GM19099 (cell line): ENCODE results near the gene AUTS2.

Experiments
- POLR2A ChIP-seq: IDR thresholded peaks from 3 replicates; pipeline ENCODE4 v1.6.1; 2011; ENCODE audit warnings: low read depth; ENCODE audit not compliant: insufficient read length; ENCODE audit errors: extremely low read depth

Gene AUTS2

DNA sequence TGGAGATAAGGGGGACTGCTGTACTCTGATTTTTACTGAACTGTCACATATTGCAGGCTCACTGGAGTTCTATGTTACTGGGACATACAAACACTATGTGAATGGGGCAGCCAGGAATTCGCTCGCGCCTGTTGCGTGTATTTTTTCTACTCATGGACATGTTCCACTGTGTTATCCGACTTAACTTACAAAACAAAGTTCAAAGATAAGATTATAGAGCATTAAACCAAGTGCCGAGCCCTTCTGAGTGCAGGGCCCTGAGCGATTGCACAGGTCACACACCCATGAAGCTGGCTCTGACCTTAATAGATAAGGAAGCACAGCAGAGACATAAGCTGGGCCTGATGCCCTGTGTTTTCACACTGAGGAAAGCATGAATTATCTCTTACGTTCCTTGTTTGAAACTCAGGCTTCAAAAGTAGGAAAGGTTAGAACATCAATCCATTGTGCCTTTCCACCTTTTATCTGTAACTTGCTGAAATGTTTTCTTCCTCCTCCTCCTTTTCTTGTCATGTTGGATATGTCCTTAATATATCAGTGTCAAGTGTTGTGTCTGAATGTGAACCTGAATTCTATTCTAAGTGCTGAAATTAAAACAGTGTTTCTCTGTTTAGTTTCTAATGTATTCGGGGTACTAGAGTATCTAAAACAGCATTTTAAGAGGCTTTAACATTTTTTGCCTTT, 273.8 kb downstream of the AUTS2 start:
- TF ChIP-seq POLR2A = no peak

DNA sequence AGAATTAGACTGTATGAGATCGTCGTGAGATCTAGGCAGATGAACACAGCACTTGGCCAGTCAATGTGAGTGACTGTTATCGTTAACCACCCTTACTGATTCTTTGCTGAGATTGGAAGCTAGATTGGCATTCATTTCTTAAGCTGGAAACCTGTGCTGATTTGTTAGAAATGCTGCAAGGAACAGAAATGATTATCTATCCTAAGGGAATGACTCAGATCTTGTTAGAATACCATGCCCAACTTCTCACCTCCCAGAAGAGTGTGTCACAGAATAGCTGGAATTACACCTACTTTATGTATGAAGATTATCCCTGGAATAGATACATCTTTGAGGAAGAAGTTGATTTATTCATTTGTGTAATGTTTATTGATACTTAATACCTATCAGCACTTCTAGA, 275.2 kb downstream of the AUTS2 start:
- TF ChIP-seq POLR2A = no peak

- TF ChIP-seq POLR2A = no peak
These were observed 279.7 kb downstream of the AUTS2 start for GRCh38 chr7:69878015-69878414.

DNA sequence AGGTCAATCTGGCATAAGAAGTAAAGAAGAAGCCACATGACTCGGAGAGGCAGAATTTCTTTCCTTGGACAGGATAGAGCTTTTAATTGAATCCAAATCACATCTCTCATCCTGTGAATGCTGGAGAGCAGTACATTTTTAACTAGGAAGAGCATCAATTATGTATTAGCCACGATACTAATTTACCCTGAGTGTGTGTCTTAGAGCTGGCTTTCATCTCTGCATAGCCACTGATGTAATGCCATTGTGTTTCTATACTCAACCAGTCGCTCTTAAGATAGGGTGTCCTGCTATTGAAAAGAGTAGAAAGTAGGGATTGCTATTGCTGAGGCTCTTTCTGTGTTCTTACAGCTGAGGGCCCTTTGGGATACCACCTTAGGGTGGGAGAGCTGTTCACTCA, 280.3 kb downstream of the AUTS2 start:
- TF ChIP-seq POLR2A = no peak

DNA sequence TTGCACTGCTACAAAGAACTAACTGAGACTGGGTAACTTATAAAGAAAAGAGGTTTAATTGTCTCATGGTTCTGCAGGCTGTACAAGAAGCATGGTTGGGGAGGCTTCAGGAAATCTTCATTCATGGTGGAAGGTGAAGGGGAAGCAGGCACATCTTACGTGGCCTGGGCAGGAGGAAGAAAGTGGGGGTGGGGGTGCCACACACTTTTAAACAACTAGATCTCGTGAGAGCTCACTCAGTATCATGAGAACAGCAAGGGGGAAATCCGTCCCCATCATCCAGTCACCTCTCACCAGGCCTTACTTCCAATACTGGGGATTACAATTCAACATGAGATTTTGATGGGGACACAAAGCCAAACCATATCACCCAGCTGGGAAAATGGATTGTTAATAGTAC, 281.7 kb downstream of the AUTS2 start:
- TF ChIP-seq POLR2A = no peak

DNA sequence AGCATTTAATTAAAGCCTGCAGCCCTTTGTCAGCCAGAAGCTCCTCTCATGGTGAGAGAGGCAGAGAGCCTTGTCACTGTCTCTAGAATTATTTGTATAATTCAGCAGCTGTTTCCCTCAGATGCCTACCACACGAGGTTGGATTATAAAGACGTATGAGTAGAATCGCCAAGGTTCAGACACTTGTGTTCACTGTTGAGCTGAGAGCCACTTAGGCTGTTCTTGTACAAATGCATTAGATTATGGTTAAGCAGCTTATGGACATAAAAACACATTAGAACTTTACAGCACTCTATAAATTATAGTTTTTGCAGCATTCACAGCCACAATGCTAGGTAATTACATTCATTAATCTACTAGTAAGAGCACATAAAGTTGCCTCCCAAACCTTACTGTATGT, 282.6 kb downstream of the AUTS2 start:
- TF ChIP-seq POLR2A = no peak

DNA sequence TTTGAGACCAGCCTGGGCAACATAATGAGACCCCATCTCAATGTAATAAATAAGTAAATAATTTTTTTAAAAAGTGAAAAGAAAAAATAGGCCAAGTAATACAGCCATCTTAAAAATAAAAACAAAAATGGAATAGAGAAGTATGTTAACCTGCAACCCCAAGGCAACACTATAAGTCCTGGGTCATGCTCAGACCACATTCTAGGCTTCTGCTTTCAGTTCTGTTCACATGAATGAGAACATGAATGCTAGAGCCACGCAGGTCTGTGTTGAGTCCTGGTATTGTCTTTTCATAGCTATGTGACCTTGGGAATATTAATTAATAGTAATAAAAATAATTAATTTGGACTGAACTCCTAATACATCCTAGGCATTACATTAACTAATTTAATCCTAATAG, 284.0 kb downstream of the AUTS2 start:
- TF ChIP-seq POLR2A = no peak

- no peak for TF ChIP-seq POLR2A
These were observed 285.2 kb downstream of the AUTS2 start for GRCh38 chr7:69883399-69883891.

- TF ChIP-seq POLR2A = no peak
These were observed 287.2 kb downstream of the AUTS2 start for GRCh38 chr7:69885431-69885830.

DNA sequence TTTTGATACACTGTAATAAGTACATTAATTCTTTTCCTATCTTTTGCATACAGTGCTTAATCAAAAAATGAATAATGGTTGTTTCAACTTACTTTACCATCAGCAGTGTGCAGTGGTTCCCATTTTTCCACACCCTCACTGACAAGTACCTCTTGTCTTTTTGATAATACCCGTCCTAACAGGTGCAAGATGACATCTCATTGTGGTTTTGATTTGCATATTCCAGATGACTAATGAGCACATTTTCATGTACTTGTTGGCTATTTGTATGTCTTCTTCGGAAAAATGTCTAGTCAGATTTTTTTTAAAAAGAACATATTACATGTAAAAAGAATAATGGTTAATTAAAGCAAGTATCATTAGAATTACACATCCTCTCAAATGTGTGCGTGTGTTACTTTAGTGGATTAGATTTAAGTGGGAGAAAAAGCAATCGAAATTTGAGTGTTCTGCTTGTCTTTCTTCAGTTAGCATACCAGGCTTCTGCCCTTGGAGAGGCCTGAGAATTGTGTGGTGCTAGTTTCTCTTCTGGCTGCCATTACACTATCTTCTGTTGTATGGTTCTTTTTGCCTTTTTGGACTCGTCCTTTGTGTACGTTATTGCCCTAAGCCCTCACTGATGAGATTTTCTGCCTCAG, 291.2 kb downstream of the AUTS2 start:
- TF ChIP-seq POLR2A = no peak

DNA sequence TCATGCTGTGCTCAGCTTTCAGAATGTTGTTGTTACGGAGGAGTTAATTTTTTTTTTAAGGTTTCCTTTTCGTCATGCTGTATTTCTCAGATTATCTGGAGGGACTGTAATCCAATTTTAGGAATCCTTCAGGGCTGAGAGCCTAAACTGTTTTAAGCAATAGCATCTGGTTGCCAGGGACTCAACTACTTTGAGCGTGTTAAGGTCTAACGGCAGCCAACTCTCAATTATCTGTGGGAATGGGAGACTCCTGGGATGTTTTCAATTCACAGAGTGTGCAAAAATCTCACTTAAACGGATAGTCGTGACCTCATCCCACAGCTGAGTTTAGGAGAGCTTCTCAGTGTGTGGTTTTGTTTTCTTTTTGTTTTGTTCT, 291.7 kb downstream of the AUTS2 start:
- no peak for TF ChIP-seq POLR2A

- no peak for TF ChIP-seq POLR2A
These were observed 294.5 kb downstream of the AUTS2 start for GRCh38 chr7:69892790-69893189.

DNA sequence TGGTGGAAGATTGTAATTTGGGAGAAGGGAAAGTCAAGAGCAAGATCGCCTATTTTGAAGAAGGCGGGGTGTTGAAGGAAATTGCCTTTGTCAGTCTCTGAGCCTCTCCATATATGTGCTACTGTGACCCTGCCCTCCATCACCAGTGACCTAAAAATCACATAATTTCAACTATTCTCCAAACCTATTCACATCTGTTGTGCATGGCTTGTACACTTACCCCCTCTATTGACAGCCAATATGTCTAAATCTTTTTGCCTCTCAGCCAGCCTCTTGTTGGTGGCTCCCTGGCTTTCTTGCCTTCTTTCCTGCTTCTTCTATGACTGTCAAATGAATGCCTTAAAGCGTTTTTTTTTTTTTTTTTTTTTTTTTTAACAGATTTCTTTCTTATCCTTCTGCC, 295.6 kb downstream of the AUTS2 start:
- TF ChIP-seq POLR2A = no peak

- TF ChIP-seq POLR2A = no peak
These were observed 297.2 kb downstream of the AUTS2 start for GRCh38 chr7:69895446-69895845.

DNA sequence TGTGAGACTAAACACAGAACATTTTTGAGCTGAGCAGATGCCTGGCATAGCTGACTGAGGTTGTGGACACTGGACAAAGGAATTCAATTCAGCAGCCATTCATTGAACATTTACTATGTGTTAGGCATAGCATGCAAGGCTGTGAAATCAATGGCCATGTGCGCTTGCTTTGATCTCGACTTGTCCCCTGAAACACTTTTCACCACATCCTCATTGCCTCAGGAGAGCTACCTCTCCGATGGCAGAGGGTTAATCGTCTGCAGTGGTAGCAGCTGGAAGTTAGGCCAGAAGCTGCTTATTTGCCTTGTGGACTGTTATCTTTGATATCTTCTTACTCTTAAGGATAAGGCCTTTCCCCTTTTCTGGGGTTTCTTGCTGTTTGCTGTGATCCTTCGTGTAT, 297.8 kb downstream of the AUTS2 start:
- no peak for TF ChIP-seq POLR2A

GRCh38 chr7:69898189-69898588, 299.9 kb downstream of the AUTS2 start:
- no peak for TF ChIP-seq POLR2A

- no peak for TF ChIP-seq POLR2A
These were observed 305.1 kb downstream of the AUTS2 start for GRCh38 chr7:69903410-69903809.
